ENCODE data around the gene POLD4. TPM values are rescaled to one million over a fixed set of nuclear protein-coding genes. Genes with fewer than 3 reads are reported as not detected.
A peak's percentile ranks its signal among the peaks of the same experiment; 100 is the strongest.

Gene POLD4
- total RNA-seq, 1 experiment from 2014 or later: 44.2 TPM

GRCh38 chr11:67375320-67376055, 22.1 kb upstream of the POLD4 start:
- POLR2A ChIA-PET: interaction anchor here (0.7 to 15.1 kb wide), 3 partner anchors 16 to 114 kb away, joined by 3 to 210 read pairs (median 3); partner anchors contain the start of genes POLD4 and RAD9A
- CTCF ChIA-PET: interaction anchor here (0.7 to 15.5 kb wide), 3 partner anchors 14 to 29 kb away, joined by 5 to 456 read pairs (median 9); partner anchors contain the start of gene POLD4
- intact Hi-C loops (cut with micrococcal nuclease): no loop called here
- H3K4me3 ChIP-seq (replicated peaks in 1 of 2; ENCODE audit: low read depth in 1 of 2, low read length in 2 of 2): peak overlapping the region in 1 of 2 experiments; percentile 40; a peak in 2 of 4 replicates
- peak overlapping the region; percentile 100 for H3K27ac ChIP-seq (ENCODE audit: low read depth, low read length)
- no peaks in the 10 kb centered on the region for H3K9me3 ChIP-seq (ENCODE audit: control insufficient read depth in 1 of 2, insufficient read depth in 1 of 2, low read depth in 1 of 2, low read length in 2 of 2)
- no peak for ATAC-seq
- no TSS peak for BruUV-seq (replicated peaks)
- H2AFZ ChIP-seq (ENCODE audit: low read depth, low read length, poor library complexity, severe bottlenecking): no peak overlapping the region
- H4K20me1 ChIP-seq (ENCODE audit: insufficient read depth): no peaks in the 10 kb centered on the region
- no peaks in the 10 kb centered on the region for H3K36me3 ChIP-seq (ENCODE audit: control insufficient read depth in 1 of 2, insufficient read depth in 2 of 2, low read length in 2 of 2)
- no peaks in the 10 kb centered on the region for H3K27me3 ChIP-seq (ENCODE audit: insufficient read depth, low read length)
- no peak for DNase-seq (ENCODE audit: low read depth, low spot score)
- H3K79me2 ChIP-seq (ENCODE audit: insufficient read depth, low read length): peaks cover 24% of the 10 kb centered on the region
- H3K4me1 ChIP-seq (ENCODE audit: control insufficient read depth in 1 of 2, insufficient read depth in 2 of 2, low read length in 2 of 2): peaks cover 71 to 86% of the 10 kb centered on the region in 2 experiments
- RAD21 ChIA-PET (ENCODE audit: low non-redundant PET in 1 of 2, low total read pairs in 2 of 2, uncharacterized antibody in 2 of 2, unreplicated experiment in 2 of 2): interaction anchor here in 1 of 2 experiments (1.2 kb wide), 1 partner anchor 19 kb away, joined by 3 read pairs; no protein-coding TSS in a partner anchor
- TF ChIP-seq CBX3 (IDR thresholded peaks at IDR 0.05; ENCODE audit: low read depth) (no peak), EGR1 (IDR thresholded peaks at IDR 0.05; ENCODE audit: low read depth) (no peak), ZFX (IDR thresholded peaks at IDR 0.05) (no peak), YY1 (IDR thresholded peaks at IDR 0.05; ENCODE audit: extremely low read depth, insufficient replicate concordance, low read depth, low read length) (no peak), POLR2A (IDR thresholded peaks at IDR 0.05; ENCODE audit: borderline replicate concordance, extremely low read depth, insufficient read depth, insufficient read length) (no peak), SP1 (IDR thresholded peaks at IDR 0.05; ENCODE audit: low read depth) (no peak)
- H3K9ac ChIP-seq (ENCODE audit: low read length): peak overlapping the region; percentile 100
- no peaks in the 10 kb centered on the region for H3K9me2 ChIP-seq (ENCODE audit: insufficient read depth)
- H3K4me2 ChIP-seq (ENCODE audit: low read length): peak overlapping the region; percentile 88

GRCh38 chr11:67374571-67375281, 21.4 kb upstream of the POLD4 start:
- Histone ChIP-seq H3K9me2 (ENCODE audit: insufficient read depth) (no peaks in the 10 kb centered on the region), H3K4me3 (replicated peaks in 1 of 2; ENCODE audit: low read depth in 1 of 2, low read length in 2 of 2) (peak overlapping the region; percentile 64 to 83), H3K79me2 (ENCODE audit: insufficient read depth, low read length) (peaks cover 31% of the 10 kb centered on the region), H3K4me2 (ENCODE audit: low read length) (peak overlapping the region; percentile 88), H2AFZ (ENCODE audit: low read depth, low read length, poor library complexity, severe bottlenecking) (no peak overlapping the region), H4K20me1 (ENCODE audit: insufficient read depth) (no peaks in the 10 kb centered on the region), H3K9ac (ENCODE audit: low read length) (peak overlapping the region; percentile 100), H3K9me3 (ENCODE audit: control insufficient read depth in 1 of 2, insufficient read depth in 1 of 2, low read depth in 1 of 2, low read length in 2 of 2) (no peaks in the 10 kb centered on the region), H3K27ac (ENCODE audit: low read depth, low read length) (peak overlapping the region; percentile 100), H3K36me3 (ENCODE audit: control insufficient read depth in 1 of 2, insufficient read depth in 2 of 2, low read length in 2 of 2) (no peaks in the 10 kb centered on the region), H3K4me1 (ENCODE audit: control insufficient read depth in 1 of 2, insufficient read depth in 2 of 2, low read length in 2 of 2) (peaks cover 66 to 84% of the 10 kb centered on the region in 2 experiments), H3K27me3 (ENCODE audit: insufficient read depth, low read length) (no peaks in the 10 kb centered on the region)
- CTCF ChIA-PET: interaction anchor here (0.7 to 15.5 kb wide), 5 partner anchors 7 to 28 kb away, joined by 4 to 456 read pairs (median 9); partner anchors contain the start of gene POLD4
- DNase-seq (ENCODE audit: low read depth, low spot score) (no peak), ATAC-seq (peak; percentile 10)
- intact Hi-C loops (cut with micrococcal nuclease): loop anchor here (1.0 kb wide), 1 partner anchor 17 kb away; no protein-coding TSS in a partner anchor
- POLR2A ChIA-PET: interaction anchor here (0.7 to 15.1 kb wide), 6 partner anchors 12 to 113 kb away, joined by 3 to 210 read pairs (median 4); partner anchors contain the start of genes POLD4 and PPP1CA
- TSS peak; percentile 96 for BruUV-seq (replicated peaks)
- RAD21 ChIA-PET (ENCODE audit: low non-redundant PET in 1 of 2, low total read pairs in 2 of 2, uncharacterized antibody in 2 of 2, unreplicated experiment in 2 of 2): interaction anchor here (0.5 to 1.6 kb wide), 3 partner anchors 7 to 23 kb away, joined by 3 to 7 read pairs (median 6); no protein-coding TSS in a partner anchor
- TF ChIP-seq EGR1 (IDR thresholded peaks at IDR 0.05; ENCODE audit: low read depth) (no peak), ATF3 (IDR thresholded peaks at IDR 0.05) (no peak), POLR2A (IDR thresholded peaks at IDR 0.05; ENCODE audit: borderline replicate concordance, extremely low read depth, insufficient read depth, insufficient read length) (no peak)
